ENCODE data around the gene DTNA. TPM values are rescaled to one million over a fixed set of nuclear protein-coding genes. Genes with fewer than 3 reads are reported as not detected.

Gene DTNA
- total and polyA plus RNA-seq, 2 of the 8 experiments (the other 6 are each of a cell fraction or from before 2014, with no cell fraction given) = 30.2 to 32.7 TPM

GRCh38 chr18:34741401-34741800 lies 31.3 kb downstream of the DTNA start:
- H3K27me3 ChIP-seq (replicated peaks in 1 of 4; ENCODE audit: control insufficient read depth in 3 of 4, extremely low read depth in 1 of 4, insufficient read depth in 3 of 4, low read length in 3 of 4) = no peaks in the 10 kb centered on the region
- DNase-seq (ENCODE audit: low read depth in 1 of 2, low spot score in 2 of 2) = no peak
- H3K56ac ChIP-seq (replicated peaks; ENCODE audit: insufficient read length, low read depth, low read length) = no peak overlapping the region
- H2BK120ac ChIP-seq (replicated peaks; ENCODE audit: low read depth, low read length) = no peak overlapping the region
- no peak overlapping the region for H4K8ac ChIP-seq (ENCODE audit: extremely low read depth, insufficient read depth, low read length)
- no peak overlapping the region for H3K9ac ChIP-seq (replicated peaks in 1 of 4; ENCODE audit: extremely low read depth in 1 of 4, low read depth in 3 of 4, low read length in 3 of 4)
- no peak overlapping the region for H2BK20ac ChIP-seq (ENCODE audit: low read length)
- H2BK15ac ChIP-seq (ENCODE audit: low read length) = no peak overlapping the region
- ChIA-PET CTCF (ENCODE audit: partially characterized antibody) (interaction anchor here (0.7 to 1.2 kb wide), 2 partner anchors 11 to 19 kb away, joined by 3 to 5 read pairs; no protein-coding TSS in a partner anchor), POLR2A (ENCODE audit: partially characterized antibody) (no interaction called here)
- no peak overlapping the region for H2BK12ac ChIP-seq (ENCODE audit: low read depth, low read length)
- no peaks in the 10 kb centered on the region for H3K23me2 ChIP-seq (ENCODE audit: low read depth, low read length)
- no peak overlapping the region for H4K91ac ChIP-seq (replicated peaks; ENCODE audit: insufficient read length, low read length)
- no peak overlapping the region for H3K27ac ChIP-seq (ENCODE audit: low read depth, low read length)
- FAIRE-seq = no peak
- H2AFZ ChIP-seq (ENCODE audit: low read length) = no peak overlapping the region
- no peak overlapping the region for H3K23ac ChIP-seq (ENCODE audit: insufficient read length)
- no peak overlapping the region for H3K4ac ChIP-seq (replicated peaks; ENCODE audit: insufficient read length, low read depth, low read length)
- H4K5ac ChIP-seq (ENCODE audit: insufficient read length, low read depth, low read length) = no peak overlapping the region
- no peak overlapping the region for H3K4me2 ChIP-seq (ENCODE audit: insufficient read depth in 1 of 2, low read depth in 2 of 2, low read length in 2 of 2)
- H3K14ac ChIP-seq (ENCODE audit: insufficient read length) = no peak overlapping the region
- TF ChIP-seq SRF (IDR thresholded peaks at IDR 0.05; ENCODE audit: low read depth, low read length) (no peak), RNF2 (IDR thresholded peaks at IDR 0.05; ENCODE audit: borderline replicate concordance, low read depth, low read length, missing control alignments, poor library complexity, severe bottlenecking) (no peak), SP2 (IDR thresholded peaks at IDR 0.05; ENCODE audit: low read length) (no peak), FOSL1 (IDR thresholded peaks at IDR 0.05; ENCODE audit: insufficient read depth, low read depth, low read length) (no peak), GABPA (IDR thresholded peaks at IDR 0.05; ENCODE audit: borderline replicate concordance, insufficient read depth, low read length) (no peak), EGR1 (IDR thresholded peaks at IDR 0.05; ENCODE audit: borderline replicate concordance, low read depth, low read length) (no peak), CTBP2 (IDR thresholded peaks at IDR 0.05; ENCODE audit: borderline replicate concordance, insufficient read depth, insufficient read length, low read length) (no peak), CHD2 (IDR thresholded peaks at IDR 0.05; ENCODE audit: low read length) (no peak)
- H3K79me2 ChIP-seq (ENCODE audit: control insufficient read depth in 1 of 2, insufficient read depth in 2 of 2, low read length in 2 of 2) = no peaks in the 10 kb centered on the region
- WGBS, 2 experiments (ENCODE audit: extremely low coverage in 1 of 2, insufficient coverage in 1 of 2, insufficient read length in 1 of 2, insufficient replicate concordance in 2 of 2, low coverage in 1 of 2, low lambda C conversion rate in 2 of 2, missing lambda C conversion rate in 1 of 2) = 89% methylated on average over 1 of the region's 1 CpG; no CpG with 5 or more reads in 1 of the 2 experiments
- no peaks in the 10 kb centered on the region for H3K4me1 ChIP-seq (replicated peaks in 1 of 4; ENCODE audit: control insufficient read depth in 3 of 4, insufficient read depth in 4 of 4, low read length in 3 of 4)
- H3K9me3 ChIP-seq (ENCODE audit: insufficient read depth in 2 of 2, low read depth in 1 of 2, low read length in 1 of 2) = no peaks in the 10 kb centered on the region
- H2AK5ac ChIP-seq (ENCODE audit: low read depth, low read length) = no peak overlapping the region
- no peaks in the 10 kb centered on the region for H4K20me1 ChIP-seq (replicated peaks in 1 of 2; ENCODE audit: control insufficient read depth in 1 of 2, insufficient read depth in 2 of 2, low read length in 2 of 2)
- H3K18ac ChIP-seq (ENCODE audit: extremely low read depth, low read length) = no peak overlapping the region
- H2BK5ac ChIP-seq (ENCODE audit: low read depth, low read length) = no peak overlapping the region
- H3K36me3 ChIP-seq (ENCODE audit: control insufficient read depth in 2 of 4, insufficient read depth in 4 of 4, low read length in 3 of 4) = no peaks in the 10 kb centered on the region
- H3K4me3 ChIP-seq (ENCODE audit: extremely low read depth in 1 of 4, insufficient read depth in 2 of 4, low read depth in 3 of 4, low read length in 4 of 4) = no peak overlapping the region
- no peaks in the 10 kb centered on the region for H3K79me1 ChIP-seq (ENCODE audit: low read depth, low read length)
